Keratinocyte (primary cell): ENCODE results near the gene PEX11G. TPM values are rescaled to one million over a fixed set of nuclear protein-coding genes. Genes with fewer than 3 reads are reported as not detected.

Experiments
- DNase-seq: peaks from one replicate; pipeline ENCODE4 v3.0.0-alpha.2; 2011; ENCODE audit warnings: low read depth, missing footprints, low spot score
- FAIRE-seq: peaks from 2 replicates; lab custom pipeline; 2011; peaks lifted over from hg19 to GRCh38; lab: Jason Lieb, UNC
- H2AFZ ChIP-seq: 2 replicates; pipeline ENCODE4 v1.6.0; 2012; ENCODE audit warnings: low read length, control low read depth, inconsistent platforms; ENCODE audit not compliant: control insufficient read depth
- H3K27ac ChIP-seq: 2 replicates; pipeline ENCODE4 v1.5.1; 2011; ENCODE audit warnings: low read length; ENCODE audit not compliant: control insufficient read depth, insufficient read depth
- H3K27me3 ChIP-seq: 3 replicates; pipeline ENCODE4 v1.6.0; 2011; ENCODE audit warnings: low read length; ENCODE audit not compliant: control insufficient read depth, insufficient read depth; ENCODE audit errors: extremely low read depth
- H3K36me3 ChIP-seq, 2 experiments: 2 replicates in 1 of 2; 3 replicates in 1 of 2; pipeline ENCODE4 v1.5.1; 2011; ENCODE audit warnings: low read length in 2 of 2, mild to moderate bottlenecking in 1 of 2; ENCODE audit not compliant: control insufficient read depth in 2 of 2, insufficient read depth in 2 of 2; ENCODE audit errors: extremely low read depth in 1 of 2
- H3K4me1 ChIP-seq: 3 replicates; pipeline ENCODE4 v1.5.1; 2011; ENCODE audit warnings: low read length; ENCODE audit not compliant: control insufficient read depth, insufficient read depth; ENCODE audit errors: extremely low read depth
- H3K4me2 ChIP-seq: 3 replicates; pipeline ENCODE4 v1.6.0; 2011; ENCODE audit warnings: low read depth, low read length; ENCODE audit not compliant: control insufficient read depth, insufficient read depth; ENCODE audit errors: extremely low read depth
- H3K4me3 ChIP-seq, 3 experiments: fragments of 200-600 bp in 1 of 3; sonication (generic) in 1 of 3; 2 replicates in 2 of 3; 3 replicates in 1 of 3; pipeline ENCODE4 v1.5.1; 2011 to 2016; ENCODE audit warnings: low read length in 3 of 3, mild to moderate bottlenecking in 3 of 3, control low read depth in 2 of 3, inconsistent platforms in 1 of 3, low read depth in 1 of 3, mixed read lengths in 1 of 3, mixed run types in 1 of 3, moderate library complexity in 1 of 3; ENCODE audit not compliant: control insufficient read depth in 2 of 3, insufficient read depth in 2 of 3; ENCODE audit errors: extremely low read depth in 1 of 3
- H3K79me2 ChIP-seq: 2 replicates; pipeline ENCODE4 v1.6.0; 2012; ENCODE audit warnings: low read length; ENCODE audit not compliant: control insufficient read depth, insufficient read depth
- H3K9ac ChIP-seq: 3 replicates; pipeline ENCODE4 v1.6.0; 2011; ENCODE audit warnings: low read length; ENCODE audit not compliant: control insufficient read depth, insufficient read depth; ENCODE audit errors: extremely low read depth
- H3K9me1 ChIP-seq: 3 replicates; pipeline ENCODE4 v1.6.0; 2011; ENCODE audit warnings: low read length; ENCODE audit not compliant: control insufficient read depth, insufficient read depth; ENCODE audit errors: extremely low read depth
- H3K9me3 ChIP-seq: 2 replicates; pipeline ENCODE4 v1.5.1; 2012; ENCODE audit warnings: low read depth, low read length; ENCODE audit not compliant: control insufficient read depth
- H4K20me1 ChIP-seq: 3 replicates; pipeline ENCODE4 v1.6.0; 2011; ENCODE audit warnings: low read length; ENCODE audit not compliant: control insufficient read depth, insufficient read depth; ENCODE audit errors: extremely low read depth
- EZH2 ChIP-seq: IDR thresholded peaks from one replicate; pipeline ENCODE4 v1.6.1; 2012; ENCODE audit warnings: inconsistent platforms, mild to moderate bottlenecking, low read length, moderate library complexity
- dilution Hi-C: fragments of 300-500 bp; cut with MboI; formaldehyde crosslinking; loops from one replicate; pipeline ENCODE4 v1.7.0; 2020; ENCODE audit warnings: low sequenced_read_pairs; ENCODE audit not compliant: extremely low pct_ligation_motif_present
- polyA plus RNA-seq, 5 experiments: library from polyadenylated mRNA; depleted of rRNA in 3 of 5; stranded (reverse) in 3 of 5; stranded (forward) in 1 of 5; unstranded in 1 of 5; fragments of >200 nt; gene quantifications; 1 replicate in 1 of 5; 2 replicates in 3 of 5; 3 replicates in 1 of 5; pipeline versions ENCODE4 v1.2.1 to v1.2.3, GENCODE V29; 2011 to 2012; ENCODE audit warnings: missing spikeins in 2 of 5, low read depth in 1 of 5, low replicate concordance in 1 of 5
- TF ChIP-seq, protein P1 (sequence below), 3 experiments: IDR thresholded peaks in 1 of 3; conservative IDR thresholded peaks in 1 of 3; optimal IDR thresholded peaks in 1 of 3; 2 replicates in 2 of 3; 3 replicates in 1 of 3; pipeline versions ENCODE3 to v1.5.1; 2011; ENCODE audit warnings: low read length in 3 of 3, mild to moderate bottlenecking in 3 of 3, moderate library complexity in 2 of 3, control low read depth in 1 of 3, inconsistent platforms in 1 of 3; ENCODE audit not compliant: insufficient read depth in 2 of 3; ENCODE audit errors: extremely low read depth in 1 of 3

Gene PEX11G
- polyA plus RNA-seq, 1 donor (not counting 4 experiments of a cell fraction or from before 2014, with no cell fraction given) = 1.1 TPM

DNA sequence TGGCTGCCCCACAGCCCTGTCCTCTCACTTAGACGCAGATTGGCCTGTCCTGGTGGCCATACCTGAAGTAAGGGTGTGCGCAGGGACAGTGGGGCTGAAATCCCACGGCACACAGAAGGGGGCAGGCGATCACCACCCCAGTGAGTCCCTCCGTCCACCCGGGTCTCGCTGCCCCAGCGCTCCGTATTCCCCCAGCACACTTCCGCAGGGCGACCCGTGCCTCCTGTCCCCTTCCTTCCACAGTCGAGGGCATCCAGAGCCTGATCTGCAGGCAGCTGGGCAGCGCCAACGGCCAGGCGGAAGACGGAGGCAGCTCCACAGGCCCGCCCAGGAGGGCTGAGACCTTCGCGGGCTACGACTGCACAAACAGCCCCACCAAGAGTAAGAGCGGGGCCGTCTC lies 25.3 kb downstream of the PEX11G start:
- Histone ChIP-seq H3K36me3 (peaks cover 3 to 26% of the 10 kb centered on the region in 2 experiments), H4K20me1 (no peaks in the 10 kb centered on the region), H3K9me1 (no peaks in the 10 kb centered on the region), H3K27me3 (no peaks in the 10 kb centered on the region), H3K9ac (no peak overlapping the region), H3K4me2 (no peak overlapping the region), H3K9me3 (no peaks in the 10 kb centered on the region), H3K79me2 (no peaks in the 10 kb centered on the region), H3K27ac (no peak overlapping the region), H3K4me1 (no peaks in the 10 kb centered on the region), H2AFZ (no peak overlapping the region), H3K4me3 (no peak overlapping the region)
- TF ChIP-seq, protein P1, sequence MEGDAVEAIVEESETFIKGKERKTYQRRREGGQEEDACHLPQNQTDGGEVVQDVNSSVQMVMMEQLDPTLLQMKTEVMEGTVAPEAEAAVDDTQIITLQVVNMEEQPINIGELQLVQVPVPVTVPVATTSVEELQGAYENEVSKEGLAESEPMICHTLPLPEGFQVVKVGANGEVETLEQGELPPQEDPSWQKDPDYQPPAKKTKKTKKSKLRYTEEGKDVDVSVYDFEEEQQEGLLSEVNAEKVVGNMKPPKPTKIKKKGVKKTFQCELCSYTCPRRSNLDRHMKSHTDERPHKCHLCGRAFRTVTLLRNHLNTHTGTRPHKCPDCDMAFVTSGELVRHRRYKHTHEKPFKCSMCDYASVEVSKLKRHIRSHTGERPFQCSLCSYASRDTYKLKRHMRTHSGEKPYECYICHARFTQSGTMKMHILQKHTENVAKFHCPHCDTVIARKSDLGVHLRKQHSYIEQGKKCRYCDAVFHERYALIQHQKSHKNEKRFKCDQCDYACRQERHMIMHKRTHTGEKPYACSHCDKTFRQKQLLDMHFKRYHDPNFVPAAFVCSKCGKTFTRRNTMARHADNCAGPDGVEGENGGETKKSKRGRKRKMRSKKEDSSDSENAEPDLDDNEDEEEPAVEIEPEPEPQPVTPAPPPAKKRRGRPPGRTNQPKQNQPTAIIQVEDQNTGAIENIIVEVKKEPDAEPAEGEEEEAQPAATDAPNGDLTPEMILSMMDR (optimal IDR thresholded peaks at IDR 0.05 in 1 of 3, IDR thresholded peaks at IDR 0.05 in 1 of 3, conservative IDR thresholded peaks at IDR 0.05 in 1 of 3; ENCODE audit: extremely low read depth in 1 of 3, insufficient read depth in 2 of 3, low read length in 3 of 3) = no peak
- no peak for TF ChIP-seq EZH2
- dilution Hi-C loops = no loop called here
- DNase-seq = no peak
- FAIRE-seq = no peak

DNA sequence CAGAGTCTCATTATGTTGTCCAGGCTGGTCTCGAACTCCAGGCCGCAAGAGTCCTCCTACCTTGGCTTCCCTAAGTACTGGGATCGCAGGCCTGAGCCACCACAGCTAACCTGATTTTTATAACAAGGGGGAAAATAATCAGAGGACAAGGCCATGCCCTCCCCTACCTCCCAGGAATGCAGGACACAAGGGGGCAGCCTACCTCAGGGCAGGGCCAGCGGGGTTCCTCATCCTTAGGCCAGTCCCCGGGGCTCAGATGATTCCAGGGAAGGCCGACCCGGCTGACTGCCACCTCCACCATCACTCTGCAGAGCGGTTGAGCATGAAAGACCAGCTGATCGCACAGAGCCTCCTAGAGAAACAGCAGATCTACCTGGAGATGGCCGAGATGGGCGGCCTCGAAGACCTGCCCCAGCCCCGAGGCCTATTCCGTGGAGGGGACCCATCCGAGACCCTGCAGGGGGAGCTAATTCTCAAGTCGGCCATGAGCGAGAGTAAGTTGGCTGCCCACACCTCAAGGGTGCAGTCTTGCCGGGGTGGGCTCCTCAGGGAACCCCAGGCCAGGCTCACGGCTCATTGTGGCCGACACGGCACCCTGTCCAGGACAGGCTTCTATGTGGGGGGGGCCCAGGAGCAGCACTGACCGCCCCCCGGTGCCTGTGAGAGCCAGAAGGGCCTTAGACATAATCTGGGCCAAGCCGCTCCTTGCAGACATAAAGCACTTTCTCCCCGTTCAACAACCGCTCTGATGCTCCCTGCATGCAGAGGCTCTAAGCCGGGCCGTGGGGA lies 26.8 kb downstream of the PEX11G start:
- no peak overlapping the region for H2AFZ ChIP-seq
- dilution Hi-C loops = no loop called here
- FAIRE-seq (no peak), DNase-seq (no peak)
- H3K9me1 ChIP-seq = no peaks in the 10 kb centered on the region
- no peaks in the 10 kb centered on the region for H3K4me1 ChIP-seq
- no peak overlapping the region for H3K4me2 ChIP-seq
- no peaks in the 10 kb centered on the region for H4K20me1 ChIP-seq
- no peaks in the 10 kb centered on the region for H3K9me3 ChIP-seq
- H3K9ac ChIP-seq = no peak overlapping the region
- H3K36me3 ChIP-seq = peaks cover 4 to 26% of the 10 kb centered on the region in 2 experiments
- H3K27me3 ChIP-seq = no peaks in the 10 kb centered on the region
- TF ChIP-seq, protein P1 (optimal IDR thresholded peaks at IDR 0.05 in 1 of 3, IDR thresholded peaks at IDR 0.05 in 1 of 3, conservative IDR thresholded peaks at IDR 0.05 in 1 of 3; ENCODE audit: extremely low read depth in 1 of 3, insufficient read depth in 2 of 3, low read length in 3 of 3) = peak in 1 of 3 experiments; percentile 37
- no peak for TF ChIP-seq EZH2
- H3K4me3 ChIP-seq = no peak overlapping the region
- no peaks in the 10 kb centered on the region for H3K79me2 ChIP-seq
- no peak overlapping the region for H3K27ac ChIP-seq
